Hematopoietic multipotent progenitor cell treated with erythropoietin and hydrocortisone succinate and interleukin-3 and kit ligand, for 15 days (in vitro differentiated cells): ENCODE data around the gene B4GALT1.

Source experiments
- DNase-seq: peaks from one replicate; pipeline ENCODE4 v3.0.0-alpha.2; 2015; ENCODE audit warnings: low spot score

Gene B4GALT1

GRCh38 chr9:33123407-33124031, 43.6 kb downstream of the B4GALT1 start:
- no peak for DNase-seq

GRCh38 chr9:33120620-33121019, 46.5 kb downstream of the B4GALT1 start:
- no peak for DNase-seq

GRCh38 chr9:33117796-33118195, 49.3 kb downstream of the B4GALT1 start:
- no peak for DNase-seq

GRCh38 chr9:33117306-33117705, 49.8 kb downstream of the B4GALT1 start:
- no peak for DNase-seq

GRCh38 chr9:33116860-33117259, 50.3 kb downstream of the B4GALT1 start:
- no peak for DNase-seq

GRCh38 chr9:33114746-33115145, 52.4 kb downstream of the B4GALT1 start:
- DNase-seq = no peak

- no peak for DNase-seq
Measured at GRCh38 chr9:33113799-33114547, 53.2 kb downstream of the B4GALT1 start.

- DNase-seq = no peak
Measured at GRCh38 chr9:33112094-33112493, 55.0 kb downstream of the B4GALT1 start.

- DNase-seq = no peak
Measured at GRCh38 chr9:33111631-33112030, 55.5 kb downstream of the B4GALT1 start.

GRCh38 chr9:33110686-33111085, 56.5 kb downstream of the B4GALT1 start:
- DNase-seq = no peak

- no peak for DNase-seq
Measured at GRCh38 chr9:33109850-33110595, 57.1 kb downstream of the B4GALT1 start.

- no peak for DNase-seq
Measured at GRCh38 chr9:33109097-33109496, 58.0 kb downstream of the B4GALT1 start.

- no peak for DNase-seq
Measured at GRCh38 chr9:33108472-33108871, 58.7 kb downstream of the B4GALT1 start.

GRCh38 chr9:33107762-33108161, 59.4 kb downstream of the B4GALT1 start:
- DNase-seq = no peak

GRCh38 chr9:33106827-33107621, 60.1 kb downstream of the B4GALT1 start:
- DNase-seq = no peak

- DNase-seq = no peak
Measured at GRCh38 chr9:33106372-33106771, 60.8 kb downstream of the B4GALT1 start.

GRCh38 chr9:33105959-33106358, 61.2 kb downstream of the B4GALT1 start:
- no peak for DNase-seq

- DNase-seq = no peak
Measured at GRCh38 chr9:33105504-33105903, 61.6 kb downstream of the B4GALT1 start.

- no peak for DNase-seq
Measured at GRCh38 chr9:33104401-33104800, 62.7 kb downstream of the B4GALT1 start.

GRCh38 chr9:33103501-33104281, 63.4 kb downstream of the B4GALT1 start:
- DNase-seq = no peak

- DNase-seq = no peak
Measured at GRCh38 chr9:33102551-33103210, 64.5 kb downstream of the B4GALT1 start.
